GM19467 (cell line): ENCODE results near the gene PROSER2.

ENCODE experiments used
- ATAC-seq: cut with Tn5 transposase; IDR thresholded peaks from one replicate; pipeline ENCODE4 v1.9.1; 2021; ENCODE audit warnings: mild to moderate bottlenecking, moderate library complexity; ENCODE audit not compliant: unreplicated experiment

The PROSER2 gene

DNA sequence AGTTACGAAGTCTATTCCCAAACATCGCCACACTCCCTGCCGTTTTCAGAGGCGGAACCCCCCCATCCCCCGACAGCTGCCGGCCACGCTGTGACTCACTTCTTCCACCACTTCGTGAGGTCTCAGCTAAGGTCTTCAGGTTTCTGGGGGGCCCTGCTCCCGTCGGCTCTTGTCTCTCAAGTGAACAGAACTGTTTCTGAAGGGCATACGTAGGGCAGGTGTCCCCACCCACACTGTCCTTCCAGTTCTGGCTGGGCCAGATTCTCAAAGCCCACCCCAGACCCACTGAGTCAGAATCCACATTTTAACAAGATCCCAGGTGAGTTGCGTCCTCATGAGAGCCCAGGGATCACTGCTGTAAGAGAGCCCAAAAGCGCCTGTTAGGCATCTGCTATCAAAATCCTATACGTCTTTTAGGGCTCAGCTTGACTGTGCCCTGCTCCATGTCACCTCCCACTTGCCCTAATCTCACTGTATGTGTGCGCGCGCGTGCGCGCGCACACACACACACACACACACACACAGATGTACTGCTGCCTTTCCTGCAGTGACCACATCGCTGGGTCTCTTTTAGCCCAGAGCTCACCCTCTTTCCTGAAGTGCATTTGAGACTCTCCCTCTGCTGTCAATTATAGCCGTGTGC is 78.8 kb downstream of the PROSER2 start:
- ATAC-seq = no peak

DNA sequence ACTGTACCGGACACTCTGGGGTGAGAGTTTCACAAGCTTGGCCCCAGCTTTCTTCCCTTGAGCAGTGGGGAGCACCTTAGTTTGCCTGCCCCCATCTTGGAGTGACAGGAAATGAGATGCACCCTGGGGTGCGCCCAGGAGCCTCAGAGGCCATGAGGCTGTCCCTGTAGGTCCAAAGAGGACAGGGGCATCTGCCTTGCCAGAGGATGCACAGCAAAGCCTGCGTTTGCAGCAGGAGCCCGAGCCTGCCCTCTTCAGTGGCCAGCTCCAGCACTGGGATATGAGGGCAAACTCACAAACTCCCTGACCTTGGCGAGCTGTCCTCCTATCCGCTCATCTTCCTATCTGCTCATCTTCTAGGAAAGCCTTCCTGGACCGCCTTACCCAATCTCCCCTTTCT is 79.5 kb downstream of the PROSER2 start:
- no peak for ATAC-seq

DNA sequence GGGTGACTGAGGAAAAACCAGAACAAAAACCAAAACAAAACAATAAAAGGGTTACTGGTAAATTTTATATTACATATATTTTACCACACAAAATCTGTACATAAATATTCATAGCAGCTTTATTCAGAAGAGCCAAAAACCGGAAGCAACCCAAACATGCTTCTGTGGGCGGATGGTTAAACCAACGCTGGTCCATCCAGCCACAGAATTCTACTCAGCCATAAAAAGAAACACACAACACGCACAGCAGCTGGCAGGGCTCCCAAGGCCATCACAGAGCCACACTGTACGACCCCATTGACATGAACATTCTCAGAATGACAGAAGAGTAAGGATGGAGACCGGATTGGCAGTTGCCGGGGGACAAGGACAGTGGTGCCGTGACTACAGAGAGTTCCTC is 83.6 kb downstream of the PROSER2 start:
- ATAC-seq = no peak

DNA sequence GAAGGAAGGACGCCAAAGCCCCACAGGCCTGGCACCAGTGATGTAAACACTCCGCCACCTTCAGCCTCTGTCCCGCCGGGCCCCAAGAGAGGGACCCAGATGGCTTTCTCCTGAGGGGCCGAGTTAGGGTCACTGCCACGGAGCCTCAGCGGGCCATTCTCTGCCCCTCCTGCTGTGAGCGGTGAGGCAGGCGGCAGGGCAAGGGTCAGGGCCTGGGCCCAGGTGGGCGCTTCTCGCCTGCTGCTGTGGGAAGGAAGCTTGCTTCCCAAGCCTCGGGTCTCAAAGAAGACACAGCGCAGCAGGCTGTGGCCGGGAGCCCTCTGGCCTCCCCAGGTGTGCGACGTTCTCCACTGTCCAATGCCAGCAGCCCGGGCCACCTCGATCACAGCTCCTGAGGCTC is 84.8 kb downstream of the PROSER2 start:
- no peak for ATAC-seq

DNA sequence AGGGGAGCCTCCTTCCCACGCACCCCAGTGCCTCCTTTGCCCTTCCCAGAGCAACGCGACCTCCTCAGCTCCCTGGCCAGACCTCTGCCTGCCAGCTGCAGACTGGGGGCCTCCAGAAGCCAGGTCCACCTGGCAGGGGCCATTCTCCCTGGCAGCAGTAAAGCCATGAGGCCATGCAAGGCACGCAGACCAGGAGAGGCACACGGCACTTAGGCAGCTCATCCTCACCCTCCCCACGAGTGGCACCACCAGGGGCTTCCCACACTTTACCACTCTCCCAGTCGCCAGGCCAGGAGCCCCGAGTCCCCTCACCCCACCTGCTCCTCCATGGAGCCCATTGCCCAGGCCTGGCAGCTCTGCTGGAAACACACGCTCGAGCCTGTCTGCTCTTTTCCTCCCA is 85.4 kb downstream of the PROSER2 start:
- no peak for ATAC-seq

DNA sequence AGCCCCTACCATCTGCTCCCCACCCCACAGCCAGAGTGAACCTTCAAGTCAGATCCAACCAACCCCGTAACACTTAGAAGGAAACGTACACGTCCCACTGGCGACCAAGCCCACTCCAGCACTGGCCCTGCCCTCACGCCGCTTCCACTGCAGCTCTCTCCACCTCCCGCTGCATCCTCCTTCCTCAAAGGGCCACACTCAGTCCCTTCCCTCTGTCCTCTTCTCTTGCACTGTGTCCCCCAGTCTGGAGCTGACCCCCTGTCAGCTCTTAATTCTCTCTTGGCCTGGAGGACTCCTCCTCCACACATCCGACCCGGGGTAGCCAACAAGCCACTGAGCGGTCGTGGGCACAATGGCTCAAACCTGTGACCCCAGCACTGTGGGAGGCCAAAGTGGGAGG is 85.8 kb downstream of the PROSER2 start:
- no peak for ATAC-seq

DNA sequence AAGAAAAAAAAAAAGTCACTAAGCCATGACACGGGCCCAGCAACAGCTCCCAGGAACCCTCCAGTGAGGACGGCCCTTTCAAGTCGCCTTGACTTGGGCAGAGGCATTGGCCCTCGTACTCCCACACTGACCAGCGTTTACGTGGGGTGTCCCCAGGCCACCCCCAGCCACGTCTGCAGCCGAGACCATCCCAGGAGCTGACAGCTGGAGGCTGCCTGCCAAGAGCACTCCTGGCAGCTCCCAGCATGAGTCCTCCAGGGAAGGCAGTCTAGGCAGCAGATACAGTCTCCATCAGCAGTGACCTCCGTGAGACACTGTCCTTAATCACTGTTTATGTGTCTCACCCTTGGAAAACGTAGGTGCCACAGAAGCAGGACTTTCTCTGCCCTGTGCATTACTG is 86.5 kb downstream of the PROSER2 start:
- no peak for ATAC-seq

DNA sequence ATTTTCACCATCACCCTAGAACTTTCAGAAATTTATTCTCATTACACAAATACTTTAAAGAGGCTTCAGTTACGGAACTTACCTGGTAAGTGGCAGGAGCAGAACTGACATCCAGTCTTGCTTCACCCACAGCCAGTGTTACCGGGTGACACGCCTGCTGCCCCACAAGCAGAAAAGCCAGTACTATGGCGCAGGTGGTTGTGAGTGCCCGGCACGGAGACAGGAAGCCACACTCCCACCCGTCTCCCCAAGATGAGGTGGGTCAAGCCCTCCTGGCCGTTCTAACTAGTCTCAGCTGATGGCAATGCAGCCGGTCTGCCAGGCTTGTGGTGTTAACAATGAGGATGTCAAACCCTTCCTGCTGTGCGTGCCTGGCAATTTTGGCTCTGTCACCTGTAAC is 86.9 kb downstream of the PROSER2 start:
- no peak for ATAC-seq

DNA sequence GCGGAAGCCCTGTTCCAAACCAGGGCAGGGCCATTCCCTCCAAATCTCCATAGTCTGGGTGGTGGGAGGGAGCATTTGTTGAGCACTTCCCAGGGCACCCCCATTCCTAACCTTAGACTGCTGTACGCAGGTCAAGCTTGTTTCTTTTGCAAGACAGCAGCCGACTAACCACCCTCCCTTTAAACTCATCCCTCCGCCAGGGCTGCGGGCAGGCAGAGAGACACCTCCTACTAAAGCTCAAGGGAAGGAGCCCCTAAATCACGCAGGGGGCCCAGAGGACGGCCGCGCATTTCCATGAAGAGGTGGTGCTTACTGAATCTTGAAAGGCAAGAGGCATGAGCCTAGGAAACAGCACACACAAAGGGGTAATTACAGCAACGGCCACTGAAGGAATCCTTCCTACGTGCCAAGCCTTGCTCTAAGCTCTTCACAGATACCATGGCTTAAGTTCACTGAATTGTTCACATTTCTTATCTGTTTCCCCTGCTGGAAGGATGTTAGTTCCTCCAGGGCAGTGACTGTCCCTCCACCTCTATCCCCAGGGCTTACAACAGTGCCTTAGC is 90.0 kb downstream of the PROSER2 start:
- no peak for ATAC-seq

DNA sequence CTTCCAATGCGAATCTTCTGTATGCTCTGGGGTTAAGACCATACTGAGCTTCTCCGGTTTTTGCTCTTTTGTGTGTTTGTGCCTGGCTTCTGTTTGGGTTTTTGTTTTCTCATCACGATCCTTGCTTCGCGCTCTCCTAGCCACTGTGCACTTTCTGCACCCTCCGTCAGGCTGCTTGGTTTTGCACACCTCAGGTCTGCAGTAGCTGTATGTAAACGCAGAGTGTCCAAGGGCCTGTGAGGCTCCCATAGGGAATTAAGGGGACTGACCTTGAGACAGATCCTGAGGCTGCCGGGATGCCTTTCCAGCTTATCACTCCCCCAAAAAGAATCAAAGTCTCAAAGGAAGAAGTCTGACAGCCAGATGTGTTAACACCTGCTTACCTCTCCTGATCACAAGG is 95.2 kb downstream of the PROSER2 start:
- ATAC-seq = no peak

DNA sequence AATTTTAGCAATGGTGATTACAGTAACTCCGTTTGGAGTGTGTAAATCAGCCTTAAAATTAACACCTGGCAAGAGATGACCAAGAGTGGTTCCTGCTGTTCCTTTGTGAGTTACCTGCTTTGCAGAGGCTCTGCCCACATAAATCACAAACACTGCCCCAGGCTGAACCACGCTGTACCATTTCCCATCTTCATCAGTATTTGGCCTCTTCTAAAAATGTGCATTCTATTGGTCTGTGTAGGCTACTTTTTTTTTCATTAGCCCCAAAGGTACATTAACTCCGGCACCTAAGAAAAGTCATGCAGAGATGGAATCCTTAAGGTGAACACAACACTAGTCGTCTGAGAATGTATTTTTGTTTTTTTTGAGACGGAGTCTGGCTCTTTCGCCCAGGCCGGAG is 96.1 kb downstream of the PROSER2 start:
- ATAC-seq = no peak
